GM21423 (cell line): ENCODE data around the gene PANK3.
"Not testable (repeated sequence)": the region's sequence is repeated elsewhere in the genome, so short reads cannot be mapped to it uniquely, and the experiment has no call there.

ENCODE experiments used
- ATAC-seq: cut with Tn5 transposase; IDR thresholded peaks from one replicate; pipeline ENCODE4 v1.9.1; 2021; ENCODE audit warnings: mild to moderate bottlenecking, moderate library complexity; ENCODE audit not compliant: unreplicated experiment

Gene PANK3

DNA sequence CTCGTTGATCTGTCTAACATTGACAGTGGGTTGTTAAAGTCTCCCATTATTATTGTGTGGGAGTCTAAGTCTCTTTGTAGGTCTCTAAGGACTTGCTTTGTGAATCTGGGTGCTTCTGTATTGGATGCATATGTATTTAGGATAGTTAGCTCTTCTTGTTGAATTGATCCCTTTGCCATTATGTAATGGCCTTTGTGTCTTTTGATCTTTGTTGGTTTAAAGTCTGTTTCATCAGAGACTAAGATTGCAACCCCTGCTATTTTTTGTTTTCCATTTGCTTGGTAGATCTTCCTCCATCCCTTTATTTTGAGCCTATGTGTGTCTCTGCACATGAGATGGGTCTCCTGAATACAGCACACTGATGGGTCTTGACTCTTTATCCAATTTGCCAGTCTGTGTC is 17.0 kb upstream of the PANK3 start:
- not testable (repeated sequence) for ATAC-seq

DNA sequence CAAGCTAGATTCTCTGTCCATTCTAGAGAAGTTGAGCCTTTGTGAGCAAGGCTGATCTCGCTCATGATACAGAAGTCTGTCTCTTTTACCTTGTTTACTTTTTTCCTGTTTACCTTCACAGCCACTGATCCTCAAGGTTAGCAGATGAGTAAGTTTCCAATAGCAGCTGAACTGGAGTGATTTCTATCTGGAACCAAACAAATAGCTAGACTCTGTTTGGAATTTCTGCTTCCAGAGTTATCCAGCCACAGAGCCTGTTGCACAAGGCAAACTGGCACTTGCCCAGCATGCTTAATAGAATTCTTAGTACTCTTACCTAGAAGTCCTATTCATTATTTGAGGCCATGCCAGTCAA is 12.8 kb upstream of the PANK3 start:
- no peak for ATAC-seq

DNA sequence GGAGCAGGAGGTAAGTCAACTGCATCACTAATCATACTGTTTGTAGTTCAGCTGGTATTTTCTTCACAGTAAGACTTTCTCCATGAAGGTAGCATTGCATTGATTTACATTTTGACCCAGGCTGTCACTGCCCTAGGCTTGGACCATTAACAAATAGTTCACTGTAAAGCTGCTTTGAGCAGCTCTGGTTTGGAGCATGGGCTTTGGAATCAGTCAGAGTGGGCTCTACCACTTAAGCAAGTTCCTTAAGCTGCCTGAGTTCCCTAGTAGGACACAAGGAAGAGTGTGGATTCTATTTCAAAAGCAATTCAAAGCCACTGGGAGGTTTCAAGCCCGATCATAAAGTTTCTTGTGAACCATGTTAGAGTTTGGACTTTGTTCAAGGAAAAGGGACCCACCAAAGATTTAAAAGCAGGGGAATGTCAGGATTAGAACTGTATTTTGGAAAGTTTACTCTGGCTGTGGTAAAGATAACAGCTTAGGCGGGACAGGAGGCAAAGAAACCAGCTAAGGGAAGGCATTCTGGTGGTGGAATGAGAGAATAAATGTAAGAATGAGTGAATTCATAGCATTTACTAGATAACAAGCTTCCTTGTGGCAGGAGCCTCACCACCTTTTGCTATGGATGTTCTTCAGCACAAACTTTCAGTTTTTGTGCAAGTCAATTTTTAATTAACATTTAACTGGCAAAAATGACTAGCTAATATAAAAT is 12.3 kb upstream of the PANK3 start:
- no peak for ATAC-seq

DNA sequence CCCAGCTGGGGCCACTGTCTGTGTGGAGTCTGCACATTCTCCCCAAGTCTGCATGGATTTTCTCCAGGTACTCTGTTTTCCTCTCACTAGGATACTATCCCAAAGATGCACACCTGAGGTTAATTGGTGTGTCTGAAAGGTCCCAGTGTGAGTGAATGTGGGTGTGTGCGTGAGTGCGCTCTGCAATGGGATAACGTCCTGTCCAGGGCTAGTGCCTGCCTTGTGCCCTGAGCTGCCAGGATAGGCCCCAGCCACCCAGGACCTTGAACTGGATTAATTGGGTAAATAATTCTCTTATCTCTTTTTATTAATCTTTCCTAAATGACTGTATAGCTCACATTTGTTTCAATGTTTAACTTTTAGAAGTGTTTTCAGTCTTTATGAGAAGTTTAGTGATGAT is 11.5 kb upstream of the PANK3 start:
- no peak for ATAC-seq

DNA sequence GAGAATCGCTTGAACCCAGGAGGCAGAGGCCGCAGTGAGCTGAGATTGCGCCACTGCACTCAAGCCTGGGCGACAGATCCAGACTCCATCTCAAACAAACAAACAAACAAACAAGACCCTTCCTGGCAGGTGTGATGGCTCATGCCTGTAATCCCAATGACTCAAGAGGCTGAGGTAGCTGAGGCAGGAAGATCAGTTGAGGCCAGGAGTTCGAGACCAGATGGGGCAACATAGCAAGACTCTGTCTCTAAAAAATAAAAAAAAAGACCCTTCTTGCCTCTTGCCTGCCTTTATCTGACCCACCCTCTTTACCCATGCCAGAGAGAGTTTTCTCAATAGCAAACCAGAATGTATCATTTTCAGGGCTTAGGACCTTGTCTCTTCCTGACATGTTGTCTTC is 8.8 kb upstream of the PANK3 start:
- ATAC-seq: no peak

DNA sequence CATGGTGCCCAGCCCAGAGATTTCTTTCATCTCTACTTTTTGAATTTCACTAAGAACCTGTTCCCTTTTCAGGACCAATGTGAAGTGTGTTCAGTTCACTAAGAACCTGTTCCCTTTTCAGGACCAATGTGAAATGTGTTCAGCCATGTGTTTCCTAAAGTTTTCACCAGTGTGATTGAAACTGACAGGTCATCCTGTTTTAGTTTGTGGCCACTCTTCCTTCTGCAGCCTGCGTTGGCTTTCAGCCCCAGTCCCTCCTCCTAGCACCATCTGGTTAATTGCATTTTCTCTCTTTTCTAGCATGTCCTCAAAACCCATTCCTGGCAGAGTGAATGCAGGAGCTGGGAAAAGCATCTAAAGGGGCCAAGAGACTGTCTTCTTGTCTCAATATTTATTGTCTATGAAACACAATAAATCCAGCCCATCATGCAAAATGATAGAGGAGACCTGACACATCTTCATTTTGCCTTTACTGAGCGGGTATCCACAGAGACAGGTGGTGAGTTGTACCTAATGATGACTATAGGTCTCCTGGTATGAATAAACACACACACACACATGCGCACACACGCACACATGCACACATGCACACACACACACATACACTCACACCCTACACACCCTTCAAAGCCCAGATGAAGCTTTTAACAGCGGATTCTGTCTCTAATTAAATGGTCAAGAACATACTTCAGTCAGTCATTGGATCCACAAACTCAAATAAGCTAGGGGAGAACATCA is 6.1 kb upstream of the PANK3 start:
- peak; percentile 29 for ATAC-seq

DNA sequence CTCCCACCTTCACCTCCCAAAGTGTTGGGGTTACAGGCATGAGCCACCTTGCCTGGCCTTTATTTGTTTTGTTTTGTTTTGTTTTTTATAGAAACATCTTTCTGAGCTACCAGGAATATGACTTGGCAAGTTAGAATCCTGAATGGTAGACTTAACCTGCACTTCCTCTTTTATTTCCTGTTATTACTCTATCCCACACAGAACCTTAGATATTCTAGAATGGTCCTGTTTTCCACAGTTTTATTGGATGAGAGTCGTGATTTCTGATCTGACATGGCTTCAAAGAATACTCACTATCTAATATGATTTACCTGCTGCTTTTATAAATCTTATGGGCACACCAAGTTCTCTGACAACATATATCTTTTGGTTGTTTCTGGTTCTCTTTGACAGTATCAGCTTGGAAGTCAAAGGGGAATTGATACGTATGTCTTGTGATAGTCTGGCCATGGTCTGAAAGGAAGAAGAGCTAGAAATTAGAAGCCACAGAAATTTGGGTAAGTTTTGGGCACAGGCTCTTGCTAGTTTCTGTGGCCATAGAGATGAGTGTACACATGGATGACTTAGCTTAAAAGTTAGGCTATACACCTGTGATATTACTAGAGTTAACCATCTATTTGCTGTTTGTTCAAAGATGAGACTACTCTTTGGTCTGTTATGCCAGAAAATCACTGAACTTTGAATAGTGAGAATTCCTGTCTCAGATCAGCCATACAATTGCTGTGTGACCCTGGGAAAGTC is 4.7 kb upstream of the PANK3 start:
- peak; percentile 25 for ATAC-seq

DNA sequence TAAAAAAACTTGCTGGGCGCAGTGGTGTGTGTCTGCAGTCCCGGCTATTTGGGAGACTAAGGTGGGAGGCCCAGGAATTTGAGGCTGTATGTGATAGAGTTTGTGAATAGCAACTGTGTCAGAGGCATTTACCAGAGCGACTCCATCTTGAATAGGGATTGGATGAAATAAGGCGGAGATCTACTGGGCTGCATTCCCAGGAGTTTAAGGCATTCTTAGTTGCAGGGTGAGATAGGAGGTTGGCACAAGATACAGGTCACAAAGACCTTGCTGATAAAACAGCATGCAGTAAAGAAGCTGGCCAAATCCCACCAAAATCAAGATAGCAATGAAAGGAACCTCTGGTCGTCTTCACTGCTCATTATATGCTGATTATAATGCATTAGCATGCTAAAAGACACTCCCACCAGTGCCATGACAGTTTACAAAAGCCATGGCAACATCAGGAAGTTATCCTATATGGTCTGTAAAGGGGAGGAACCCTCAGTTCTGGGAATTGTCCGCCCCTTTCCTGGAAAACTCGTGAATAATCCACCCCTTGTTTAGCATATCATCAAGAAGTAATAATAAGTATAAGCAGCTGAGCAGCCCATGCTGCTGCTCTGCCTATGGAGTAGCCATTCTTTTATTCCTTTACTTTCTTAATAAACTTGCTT is 1.8 kb upstream of the PANK3 start:
- not testable (repeated sequence) for ATAC-seq

DNA sequence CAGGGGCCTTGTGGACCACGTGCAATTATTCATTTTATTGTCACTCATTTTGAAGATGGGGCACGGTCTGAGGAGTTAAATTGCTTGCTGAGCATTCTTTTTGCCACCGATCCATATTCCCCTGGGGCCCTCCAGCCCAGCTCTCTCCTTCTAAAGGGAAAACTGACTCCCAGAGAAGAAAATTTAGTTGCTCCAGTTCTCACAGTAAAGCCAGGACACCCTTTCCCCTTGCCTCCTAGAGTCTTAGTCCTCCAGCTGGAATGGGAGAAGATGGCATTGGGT is 1.0 kb upstream of the PANK3 start:
- no peak for ATAC-seq

DNA sequence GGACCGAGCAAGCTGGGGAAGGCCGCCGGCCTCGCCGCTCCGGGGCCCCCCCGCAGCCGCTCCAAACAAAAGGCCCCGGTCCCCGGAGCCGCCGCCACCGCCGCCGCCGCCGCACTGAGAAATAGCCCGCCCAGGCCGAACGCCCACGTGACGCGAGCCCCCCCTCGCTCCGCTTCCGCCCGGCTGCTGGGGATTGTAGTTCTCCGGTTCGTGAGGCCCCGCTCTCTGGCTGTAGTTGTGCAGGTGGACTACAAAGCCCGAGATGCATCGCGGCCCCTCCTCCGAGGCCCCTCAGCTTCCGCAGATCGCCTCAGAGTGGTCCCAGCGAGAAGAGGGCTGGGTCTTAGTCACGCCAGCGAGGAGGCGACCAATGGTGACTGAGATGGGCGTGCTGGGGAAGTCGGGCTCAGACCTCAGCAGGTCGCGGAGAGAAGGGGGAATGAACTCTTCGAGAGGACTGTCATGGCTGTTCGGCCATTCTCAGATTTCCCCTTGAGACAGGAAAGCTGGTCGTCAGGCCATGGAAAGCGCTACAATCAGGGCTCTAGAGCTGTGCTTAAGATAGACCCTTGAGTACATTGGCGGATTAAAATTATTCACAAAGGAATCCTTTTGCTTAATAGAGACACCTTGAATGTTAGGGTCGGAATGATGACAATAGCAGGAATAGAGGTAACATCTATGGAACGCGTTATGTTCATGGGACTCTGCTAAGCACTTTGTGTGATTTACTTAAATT is 489 bp upstream of the PANK3 start:
- peak; percentile 92 for ATAC-seq

DNA sequence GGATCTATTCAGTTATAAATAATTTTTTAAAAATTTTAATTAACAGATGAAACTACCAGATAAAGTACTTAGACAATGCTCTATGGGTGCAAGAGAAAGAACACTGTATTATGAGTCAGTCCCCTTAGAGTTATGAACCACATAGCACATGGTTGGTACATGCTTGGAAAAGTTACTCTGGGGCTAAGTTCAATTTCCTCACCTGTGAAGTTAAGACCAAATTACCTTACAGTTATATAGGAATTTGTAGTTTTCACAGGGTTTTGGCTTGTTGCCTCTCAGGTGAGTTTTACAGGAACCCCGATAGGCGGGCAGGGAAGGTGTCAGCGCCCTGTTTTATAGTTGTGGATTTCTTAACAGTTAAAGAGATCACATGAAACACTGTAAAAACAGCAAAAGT is 1.2 kb downstream of the PANK3 start:
- no peak for ATAC-seq

DNA sequence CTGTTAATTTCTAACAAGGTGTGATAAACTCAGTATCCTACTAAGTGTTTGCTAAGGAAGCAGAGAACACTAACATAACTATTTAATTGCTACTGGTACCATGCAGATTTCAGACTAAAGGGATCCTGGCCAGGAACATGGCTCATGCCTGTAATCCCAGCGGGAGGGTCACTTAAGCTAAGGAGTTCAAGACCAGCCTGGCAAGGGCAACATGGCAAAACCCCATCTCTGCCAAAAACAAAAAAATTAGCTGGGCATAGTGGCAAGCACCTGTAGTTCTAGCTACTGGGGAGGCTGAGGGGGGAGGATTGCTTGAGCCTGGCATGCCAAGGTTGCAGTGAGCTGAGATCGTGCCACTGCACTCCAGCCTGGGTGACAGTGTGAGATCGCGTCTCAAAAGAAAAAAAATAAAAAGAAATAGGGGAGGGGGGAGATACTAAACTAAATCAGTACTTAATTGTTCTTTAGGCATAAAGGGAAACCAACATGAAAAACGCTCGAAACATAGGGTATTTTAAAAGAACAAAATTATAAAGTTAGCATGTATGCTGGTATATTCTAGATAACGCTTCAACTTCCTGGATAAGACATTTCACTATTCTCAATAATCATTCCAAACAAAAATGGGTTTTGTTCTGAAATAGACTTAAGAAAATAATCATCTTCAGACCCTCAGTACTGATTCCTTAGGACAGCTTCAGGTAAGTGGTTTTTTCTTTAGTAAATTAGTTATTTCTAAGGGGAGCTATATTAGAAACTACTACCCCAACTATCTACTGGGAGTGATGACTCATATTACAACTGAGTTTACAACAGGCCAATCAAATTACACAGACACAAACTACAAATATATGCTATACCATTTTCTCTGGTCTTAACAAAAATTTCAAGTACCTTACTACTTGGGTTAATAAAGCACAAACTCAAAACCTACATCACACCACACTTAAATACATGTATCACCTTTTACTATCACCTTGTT is 3.5 kb downstream of the PANK3 start:
- no peak for ATAC-seq

DNA sequence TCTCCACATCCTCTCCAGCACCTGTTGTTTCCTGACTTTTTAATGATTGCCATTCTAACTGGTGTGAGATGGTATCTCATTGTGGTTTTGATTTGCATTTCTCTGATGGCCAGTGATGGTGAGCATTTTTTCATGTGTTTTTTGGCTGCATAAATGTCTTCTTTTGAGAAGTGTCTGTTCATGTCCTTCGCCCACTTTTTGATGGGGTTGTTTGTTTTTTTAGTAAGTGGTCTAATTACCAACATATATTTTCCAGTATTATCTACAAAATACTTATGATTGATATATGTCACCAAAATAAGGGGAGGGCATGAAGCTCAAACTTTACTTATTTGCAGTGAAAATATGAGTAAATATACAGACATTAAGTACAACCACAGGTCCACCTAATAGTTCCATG is 5.0 kb downstream of the PANK3 start:
- not testable (repeated sequence) for ATAC-seq

DNA sequence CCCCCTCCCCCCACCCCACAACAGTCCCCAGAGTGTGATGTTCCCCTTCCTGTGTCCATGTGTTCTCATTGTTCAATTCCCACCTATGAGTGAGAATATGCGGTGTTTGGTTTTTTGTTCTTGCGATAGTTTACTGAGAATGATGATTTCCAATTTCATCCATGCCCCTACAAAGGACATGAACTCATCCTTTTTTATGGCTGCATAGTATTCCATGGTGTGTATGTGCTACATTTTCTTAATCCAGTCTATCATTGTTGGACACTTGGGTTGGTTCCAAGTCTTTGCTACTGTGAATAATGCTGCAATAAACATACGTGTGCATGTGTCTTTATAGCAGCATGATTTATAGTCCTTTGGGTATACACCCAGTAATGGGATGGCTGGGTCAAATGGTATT is 5.5 kb downstream of the PANK3 start:
- not testable (repeated sequence) for ATAC-seq

DNA sequence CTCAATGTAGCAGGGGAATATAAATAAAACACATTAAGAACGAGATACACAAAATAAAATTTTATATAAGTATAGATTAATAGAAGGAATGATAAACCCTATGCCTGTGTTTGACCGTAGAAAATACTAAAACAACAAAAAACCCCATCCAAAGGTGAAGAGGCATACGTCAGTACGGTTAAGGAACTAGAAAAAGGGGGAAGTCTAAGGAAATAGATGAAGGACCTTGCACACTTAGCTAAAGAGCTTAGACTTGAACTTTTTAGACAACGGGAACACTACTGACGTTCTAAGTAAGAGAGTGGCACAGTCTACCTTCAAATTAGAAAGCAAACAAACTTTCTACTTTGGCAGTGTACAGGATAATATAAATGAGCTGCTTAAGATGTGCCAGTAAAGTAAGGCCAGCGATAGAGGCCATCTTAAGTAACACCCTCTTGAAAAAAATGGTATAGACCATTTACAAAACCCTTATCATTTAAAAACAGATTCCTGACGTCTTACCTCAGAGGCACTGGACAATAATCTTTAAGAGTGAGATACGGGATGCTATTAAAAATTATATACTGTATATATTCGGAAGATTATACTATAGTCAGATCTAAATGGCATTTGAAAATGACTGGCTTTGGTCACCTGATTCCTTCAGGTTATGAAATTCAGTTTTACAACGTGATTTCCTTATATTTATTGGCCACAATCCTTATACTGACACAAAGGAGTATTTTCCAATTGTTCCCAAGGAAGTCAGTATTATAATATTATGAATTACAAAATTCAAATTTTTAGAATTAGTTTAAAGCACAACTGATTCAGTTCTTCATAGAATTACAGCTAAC is 8.5 kb downstream of the PANK3 start:
- no peak for ATAC-seq

DNA sequence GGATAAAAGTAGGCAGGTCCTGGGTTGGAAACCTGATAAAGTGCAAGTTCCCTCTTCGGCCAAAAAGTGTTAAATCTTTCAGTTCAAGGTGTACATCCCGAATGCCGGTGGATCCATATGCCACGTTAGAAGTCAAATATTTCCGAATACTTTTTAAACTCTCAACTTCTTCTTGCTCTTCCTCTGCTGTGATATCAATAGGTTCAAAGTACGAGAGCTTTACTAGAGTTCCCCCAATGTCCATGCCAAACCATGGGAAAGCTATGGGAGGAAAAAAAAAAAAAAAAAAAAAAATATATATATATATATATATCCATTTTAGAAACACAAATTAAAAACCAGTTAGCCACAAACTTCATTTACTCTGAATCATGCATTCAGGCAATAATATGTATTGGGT is 10.4 kb downstream of the PANK3 start:
- no peak for ATAC-seq

DNA sequence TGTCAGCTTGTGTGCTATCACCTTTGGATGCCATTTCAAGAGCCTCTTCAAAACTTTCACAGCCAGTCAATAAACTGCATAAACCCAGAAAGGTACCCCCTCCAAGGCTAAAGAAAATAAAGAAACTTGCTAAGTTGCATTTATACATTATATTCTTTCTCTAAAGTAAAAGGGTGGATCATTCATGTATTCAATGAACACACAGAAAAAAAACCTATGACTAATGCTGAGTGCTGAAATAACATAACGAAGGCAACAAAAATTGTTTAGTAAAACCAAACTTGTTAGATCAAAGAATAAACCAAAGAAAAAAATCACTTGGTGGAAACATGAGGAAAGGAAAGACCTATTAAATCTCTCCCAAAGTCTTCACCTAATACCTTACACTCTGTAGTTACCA is 15.2 kb downstream of the PANK3 start:
- no peak for ATAC-seq

DNA sequence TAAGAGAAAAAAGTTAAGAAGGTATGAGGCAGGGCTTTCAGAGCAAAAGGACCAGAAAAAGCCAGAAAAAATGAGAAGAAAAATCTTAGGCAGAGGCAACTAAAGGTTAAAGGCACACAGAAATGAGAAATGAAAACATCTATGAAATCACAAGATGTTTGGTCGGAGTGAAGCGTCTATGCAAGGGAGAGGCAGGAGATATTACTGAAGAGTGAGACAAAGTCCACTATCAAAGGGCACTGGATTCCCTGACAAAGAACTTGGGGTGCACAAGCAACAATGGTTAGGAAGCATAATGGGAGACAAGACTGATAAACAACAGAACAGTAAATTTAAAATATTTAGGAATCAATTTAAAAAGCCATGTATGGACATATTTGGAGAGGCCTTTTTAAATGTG is 16.9 kb downstream of the PANK3 start:
- no peak for ATAC-seq

DNA sequence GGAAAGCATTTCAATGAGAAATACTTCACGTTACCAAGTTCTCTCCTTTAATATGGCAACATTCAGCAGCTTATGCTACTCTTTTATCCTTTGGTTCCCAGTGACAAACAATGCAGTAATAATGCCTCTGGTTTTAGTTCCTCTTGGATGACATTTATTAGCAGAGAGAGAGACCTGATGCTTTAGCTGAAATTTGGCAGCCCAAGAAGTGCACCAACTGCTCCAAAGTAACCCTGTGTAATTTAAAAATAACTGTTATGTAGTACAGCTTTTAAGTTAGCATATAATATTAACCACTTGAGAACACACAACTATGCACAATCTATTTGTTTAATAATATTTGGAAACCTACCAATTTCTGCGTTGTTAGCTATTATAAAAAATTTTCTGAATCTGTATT is 21.8 kb downstream of the PANK3 start:
- ATAC-seq: no peak
